GM23248 (cell line): Measurements from ENCODE around the gene CEP112. TPM values are rescaled to one million over a fixed set of nuclear protein-coding genes. Genes with fewer than 3 reads are reported as not detected.

Source experiments
- DNase-seq: peaks from one replicate; pipeline ENCODE4 v3.0.0-alpha.2; 2015
- H2AFZ ChIP-seq: fragments of 200-600 bp; sonication (generic); 2 replicates; pipeline ENCODE4 v1.6.1; 2016; ENCODE audit warnings: antibody characterized with exemption
- H3F3A ChIP-seq: fragments of 200-600 bp; sonication (generic); 2 replicates; pipeline ENCODE4 v1.6.1; 2016; ENCODE audit warnings: mild to moderate bottlenecking, antibody characterized with exemption, mixed run types; ENCODE audit not compliant: insufficient read depth
- H3K27ac ChIP-seq: fragments of 200-600 bp; sonication (generic); 2 replicates; pipeline ENCODE4 v1.5.1; 2016; ENCODE audit warnings: mild to moderate bottlenecking
- H3K27me3 ChIP-seq: fragments of 200-600 bp; sonication (generic); replicated peaks from 2 replicates; pipeline ENCODE4 v1.6.1; 2016; ENCODE audit warnings: mild to moderate bottlenecking; ENCODE audit not compliant: insufficient read depth
- H3K36me3 ChIP-seq: fragments of 200-600 bp; sonication (generic); 2 replicates; pipeline ENCODE4 v1.6.1; 2016; ENCODE audit warnings: low read depth, mild to moderate bottlenecking
- H3K4me1 ChIP-seq: fragments of 200-600 bp; sonication (generic); 2 replicates; pipeline ENCODE4 v1.6.1; 2016; ENCODE audit warnings: mild to moderate bottlenecking; ENCODE audit not compliant: insufficient read depth
- H3K4me2 ChIP-seq: fragments of 200-600 bp; sonication (generic); one replicate; pipeline ENCODE4 v1.6.1; 2016; ENCODE audit warnings: mild to moderate bottlenecking; ENCODE audit not compliant: unreplicated experiment
- H3K4me3 ChIP-seq: fragments of 200-600 bp; sonication (generic); 2 replicates; pipeline ENCODE4 v1.5.1; 2016; ENCODE audit warnings: mild to moderate bottlenecking
- H3K79me2 ChIP-seq: fragments of 200-600 bp; sonication (generic); 2 replicates; pipeline ENCODE4 v1.6.1; 2016; ENCODE audit warnings: mild to moderate bottlenecking; ENCODE audit not compliant: insufficient read depth
- H3K9ac ChIP-seq: fragments of 200-600 bp; sonication (generic); 2 replicates; pipeline ENCODE4 v1.6.1; 2016; ENCODE audit warnings: mild to moderate bottlenecking
- H3K9me2 ChIP-seq: fragments of 200-600 bp; sonication (generic); 2 replicates; pipeline ENCODE4 v1.6.1; 2016; ENCODE audit warnings: mixed run types, mild to moderate bottlenecking, moderate library complexity; ENCODE audit not compliant: insufficient read depth
- H3K9me3 ChIP-seq: fragments of 200-600 bp; sonication (generic); one replicate; pipeline ENCODE4 v1.6.1; 2017; ENCODE audit warnings: low read depth
- H4K20me1 ChIP-seq: fragments of 200-600 bp; sonication (generic); 2 replicates; pipeline ENCODE4 v1.6.0; 2016; ENCODE audit not compliant: insufficient read depth
- EZH2 ChIP-seq: fragments of 200-600 bp; sonication (generic); IDR thresholded peaks from 2 replicates; pipeline ENCODE4 v1.6.1; 2018; ENCODE audit warnings: antibody characterized with exemption, mild to moderate bottlenecking; ENCODE audit not compliant: insufficient read depth, poor library complexity, severe bottlenecking
- EZH2phosphoT487 ChIP-seq: fragments of 200-600 bp; sonication (generic); IDR thresholded peaks from 2 replicates; pipeline ENCODE4 v1.6.1; 2018; ENCODE audit warnings: antibody characterized with exemption, moderate library complexity, mild to moderate bottlenecking, low read depth; ENCODE audit not compliant: insufficient read depth
- whole genome bisulfite sequencing, 2 experiments: methylation state at CpG; one replicate each; pipeline ENCODE4 v1.1.6; 2015 to 2017; ENCODE audit warnings: low lambda C conversion rate in 2 of 2, low coverage in 1 of 2; ENCODE audit errors: missing lambda C conversion rate in 2 of 2; 5-methylcytosine and 5-hydroxymethylcytosine counted together
- in situ Hi-C: fragments of 300-500 bp; cut with MboI; formaldehyde crosslinking; loops from 2 replicates; pipeline ENCODE4 v1.15.0; 2020
- polyA plus RNA-seq: library from polyadenylated mRNA; unstranded; fragments of >200 nt; fragmentation: Nextera tagmentation; extraction: Ambion mirVana; gene quantifications from 2 replicates; pipeline ENCODE4 v1.2.1, GENCODE V29; 2016
- total RNA-seq: library from RNA; depleted of rRNA; stranded (reverse); fragments of >200 nt; shearing (Covaris generic); gene quantifications from 2 replicates; pipeline ENCODE4 v1.2.3, GENCODE V29; 2014

Gene CEP112
- total and polyA plus RNA-seq, 2 experiments from 2014 or later = 8.1 to 14.8 TPM

GRCh38 chr17:65677932-65678331 lies 514.0 kb downstream of the CEP112 start:
- Histone ChIP-seq H2AFZ (peak overlapping the region; percentile 32; the same call in 1 of the 2 replicates), H3K4me1 (peaks cover 19% of the 10 kb centered on the region), H3K27me3 (no peaks in the 10 kb centered on the region), H3K36me3 (no peaks in the 10 kb centered on the region), H3K4me3 (peak overlapping the region; percentile 13; the same call in 1 of the 2 replicates), H3K4me2 (peak overlapping the region; percentile 38), H3F3A (peaks cover 10% of the 10 kb centered on the region; the same call in 1 of the 2 replicates), H3K9ac (no peak overlapping the region), H3K79me2 (no peaks in the 10 kb centered on the region), H3K27ac (no peak overlapping the region), H3K9me3 (no peaks in the 10 kb centered on the region), H3K9me2 (no peaks in the 10 kb centered on the region), H4K20me1 (no peaks in the 10 kb centered on the region)
- DNase-seq = peak; percentile 62
- in situ Hi-C loops = no loop called here
- no peak for TF ChIP-seq EZH2
- TF ChIP-seq EZH2phosphoT487 = no peak
- WGBS, 2 experiments = 5 to 10% methylated on average over 2 of the region's 2 CpGs

- Histone ChIP-seq H3K9me2 (no peaks in the 10 kb centered on the region), H3K79me2 (no peaks in the 10 kb centered on the region)
Measured at GRCh38 chr17:65674246-65675045, 517.5 kb downstream of the CEP112 start.

GRCh38 chr17:65670667-65671371 lies 521.1 kb downstream of the CEP112 start:
- Histone ChIP-seq H3K9me3 (no peaks in the 10 kb centered on the region), H3K36me3 (no peaks in the 10 kb centered on the region), H3K9me2 (no peaks in the 10 kb centered on the region), H3K27me3 (no peaks in the 10 kb centered on the region), H2AFZ (no peak overlapping the region), H3K27ac (no peak overlapping the region), H3K9ac (no peak overlapping the region), H3K4me1 (peaks cover 6% of the 10 kb centered on the region), H3F3A (no peaks in the 10 kb centered on the region), H3K4me2 (no peak overlapping the region), H3K79me2 (no peaks in the 10 kb centered on the region), H4K20me1 (no peaks in the 10 kb centered on the region), H3K4me3 (no peak overlapping the region)
- DNase-seq = no peak
- 92 to 94% methylated on average over 7 of the region's 7 CpGs for WGBS, 2 experiments
- TF ChIP-seq EZH2 (no peak), EZH2phosphoT487 (no peak)
- in situ Hi-C loops = no loop called here

More at GRCh38 chr17:65674246-65675045, 517.5 kb downstream of the CEP112 start:
- Histone ChIP-seq H3K9me3 (no peaks in the 10 kb centered on the region), H4K20me1 (no peaks in the 10 kb centered on the region), H2AFZ (no peak overlapping the region), H3K27ac (no peak overlapping the region), H3K4me3 (no peak overlapping the region), H3K27me3 (no peaks in the 10 kb centered on the region), H3K4me1 (peaks cover 19% of the 10 kb centered on the region), H3K36me3 (no peaks in the 10 kb centered on the region), H3K4me2 (no peak overlapping the region), H3K9ac (no peak overlapping the region), H3F3A (peaks cover 8% of the 10 kb centered on the region; the same call in 1 of the 2 replicates)
- no peak for TF ChIP-seq EZH2phosphoT487
- no peak for TF ChIP-seq EZH2
- in situ Hi-C loops = no loop called here
- peak; percentile 9 for DNase-seq
- WGBS, 2 experiments = 96 to 97% methylated on average over 1 of the region's 1 CpG

- H3K9ac ChIP-seq = no peak overlapping the region
- H3K4me2 ChIP-seq = no peak overlapping the region
- in situ Hi-C loops = no loop called here
- no peak overlapping the region for H2AFZ ChIP-seq
- H3K9me2 ChIP-seq = no peaks in the 10 kb centered on the region
- no peaks in the 10 kb centered on the region for H3K27me3 ChIP-seq
- H3F3A ChIP-seq = no peaks in the 10 kb centered on the region
- DNase-seq = no peak
- WGBS, 2 experiments = 78 to 88% methylated on average over 5 of the region's 5 CpGs
- H3K9me3 ChIP-seq = no peaks in the 10 kb centered on the region
- no peaks in the 10 kb centered on the region for H3K79me2 ChIP-seq
- no peaks in the 10 kb centered on the region for H3K36me3 ChIP-seq
- H3K27ac ChIP-seq = no peak overlapping the region
- H3K4me3 ChIP-seq = no peak overlapping the region
- no peaks in the 10 kb centered on the region for H4K20me1 ChIP-seq
- TF ChIP-seq EZH2phosphoT487 (no peak), EZH2 (no peak)
- H3K4me1 ChIP-seq = no peaks in the 10 kb centered on the region
Measured at GRCh38 chr17:65668211-65668610, 523.7 kb downstream of the CEP112 start.
